Amniotic stem cell (primary cell): ENCODE data around the gene AMMECR1L.
"Not testable (repeated sequence)": the region's sequence is repeated elsewhere in the genome, so short reads cannot be mapped to it uniquely, and the experiment has no call there.

Experiments used
- DNase-seq: peaks from one replicate; lab custom pipeline; 2025; lab: John Stamatoyannopoulos, UW

The AMMECR1L gene

DNA sequence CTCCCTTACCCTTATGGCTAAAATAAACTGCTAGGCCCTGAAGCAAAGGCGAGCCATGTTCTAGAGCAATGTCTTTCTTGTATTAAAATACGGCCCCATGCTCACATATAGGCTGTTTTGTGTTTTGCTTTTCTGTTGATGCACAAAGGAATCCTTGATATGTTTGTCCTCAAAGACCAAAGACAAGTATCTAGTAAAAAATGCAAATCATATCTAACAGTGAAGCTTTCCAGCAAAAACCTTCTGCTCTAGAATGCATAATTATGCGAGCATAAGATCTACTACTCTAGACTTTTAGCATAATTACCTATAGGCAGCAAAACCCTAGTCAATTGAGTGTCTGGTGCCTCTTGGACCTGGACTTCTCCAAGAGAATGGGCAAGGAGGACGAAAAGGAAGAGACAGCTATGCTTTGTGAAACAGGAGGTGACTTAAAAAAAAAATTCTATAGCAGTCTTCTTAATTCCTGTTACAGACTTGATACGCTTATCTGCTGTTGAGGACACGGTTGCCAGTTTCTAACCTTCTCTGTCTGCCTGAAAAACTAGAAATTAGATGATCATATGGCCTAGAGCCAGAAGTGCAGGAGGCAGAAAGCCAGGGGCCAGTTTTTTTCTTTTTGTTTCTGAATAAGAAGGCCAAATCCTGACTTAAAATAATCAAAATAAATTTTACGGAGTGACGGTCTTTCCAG, 1.5 kb upstream of the AMMECR1L start:
- DNase-seq: no peak

DNA sequence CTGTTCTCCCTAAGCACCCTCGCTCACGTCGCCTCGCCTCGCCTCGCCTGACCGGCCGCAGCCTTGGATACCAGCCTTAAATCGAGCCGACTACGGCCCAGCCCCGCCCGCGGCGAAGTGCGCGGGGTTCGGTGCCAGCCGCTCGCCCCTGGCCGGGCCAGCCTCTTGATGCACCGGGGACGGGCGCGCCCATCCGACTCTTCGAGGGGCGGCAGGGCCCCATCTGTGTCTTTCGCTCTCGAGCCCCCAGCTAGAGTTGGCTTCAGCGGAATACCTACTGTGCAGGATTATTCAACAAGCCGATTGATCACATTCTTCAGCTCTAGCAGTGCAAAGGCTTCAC, 808 bp upstream of the AMMECR1L start:
- not testable (repeated sequence) for DNase-seq

DNA sequence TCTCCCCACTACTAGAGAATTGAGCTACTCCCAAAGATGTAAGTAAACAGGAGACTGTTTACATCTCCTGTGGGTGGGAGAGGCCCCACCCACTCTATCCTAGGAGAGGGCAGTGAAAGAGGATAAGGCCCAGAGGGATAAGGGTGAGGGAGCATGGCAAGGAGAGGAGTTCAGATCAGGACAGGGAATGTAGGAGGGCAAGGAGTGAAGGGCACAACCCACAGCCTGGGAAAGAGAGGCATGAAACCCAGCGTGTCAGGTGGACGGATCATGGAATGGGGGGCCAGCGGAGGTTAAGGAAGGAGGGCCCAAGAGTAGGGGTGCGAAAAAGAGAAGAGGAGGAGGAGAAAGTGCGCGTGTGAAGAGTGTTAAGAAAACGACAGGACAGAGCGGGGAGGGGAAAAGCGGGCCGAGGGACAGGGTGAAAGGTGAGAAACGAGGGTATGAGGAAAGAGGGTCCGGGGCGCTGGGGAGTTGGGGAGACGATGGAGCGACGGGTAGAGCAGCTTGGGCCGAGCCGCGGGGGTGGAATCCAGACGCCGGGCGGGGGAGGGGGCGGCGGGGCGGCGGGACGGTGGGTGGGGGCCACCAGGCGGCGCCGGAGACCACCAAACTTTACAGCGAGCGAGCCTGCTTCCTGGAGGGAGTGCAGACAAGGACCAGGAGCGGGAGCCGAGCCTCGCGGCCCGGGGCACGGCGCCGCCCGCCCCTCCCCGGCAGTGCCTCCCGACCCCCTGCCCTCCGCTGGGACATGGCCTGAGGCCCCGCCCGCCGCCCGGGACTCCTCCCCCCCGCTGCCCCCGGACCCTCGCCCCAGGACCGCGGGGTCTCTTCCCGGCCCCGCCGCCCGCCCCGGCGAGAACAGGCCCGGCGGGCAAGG, 655 bp downstream of the AMMECR1L start:
- DNase-seq: not testable (repeated sequence)

DNA sequence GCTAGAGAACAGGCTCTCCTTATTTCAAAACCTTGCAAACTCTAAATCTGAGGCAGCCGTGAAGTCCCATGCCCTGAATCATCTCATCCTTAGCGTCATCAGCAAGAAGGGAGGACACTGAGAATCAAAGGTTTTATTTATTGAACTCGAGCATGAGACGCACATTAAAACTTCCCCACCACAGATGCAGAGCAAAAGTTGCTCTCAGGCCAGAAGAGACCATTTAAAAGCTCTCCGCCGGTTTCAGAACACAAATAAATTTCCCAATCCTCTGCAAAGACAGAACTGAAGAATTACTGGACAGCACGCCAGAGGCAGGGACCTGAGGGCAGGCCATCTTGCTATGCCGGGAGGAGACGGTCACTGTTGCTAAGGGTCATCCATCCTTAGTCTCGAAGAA, 1.3 kb downstream of the AMMECR1L start:
- DNase-seq: no peak

DNA sequence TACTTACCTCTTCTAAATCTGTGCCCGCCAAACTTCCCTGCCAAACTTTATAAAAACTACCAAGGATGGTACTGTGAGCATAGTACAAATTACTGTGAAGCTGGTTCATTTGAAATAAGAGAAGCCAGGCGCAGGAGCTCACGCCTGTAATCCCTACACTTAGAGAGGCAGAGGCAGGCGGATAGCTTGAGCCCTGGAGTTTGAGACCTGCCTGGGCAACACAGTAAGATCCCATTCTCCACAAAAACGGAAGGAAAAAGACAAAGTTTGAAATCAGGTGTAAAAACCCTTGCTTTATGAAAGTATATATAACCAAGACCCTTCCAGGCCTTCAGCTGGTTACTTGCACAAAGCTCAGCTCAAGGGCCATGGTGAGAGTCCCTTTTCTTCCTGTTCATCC, 5.9 kb downstream of the AMMECR1L start:
- DNase-seq: no peak

DNA sequence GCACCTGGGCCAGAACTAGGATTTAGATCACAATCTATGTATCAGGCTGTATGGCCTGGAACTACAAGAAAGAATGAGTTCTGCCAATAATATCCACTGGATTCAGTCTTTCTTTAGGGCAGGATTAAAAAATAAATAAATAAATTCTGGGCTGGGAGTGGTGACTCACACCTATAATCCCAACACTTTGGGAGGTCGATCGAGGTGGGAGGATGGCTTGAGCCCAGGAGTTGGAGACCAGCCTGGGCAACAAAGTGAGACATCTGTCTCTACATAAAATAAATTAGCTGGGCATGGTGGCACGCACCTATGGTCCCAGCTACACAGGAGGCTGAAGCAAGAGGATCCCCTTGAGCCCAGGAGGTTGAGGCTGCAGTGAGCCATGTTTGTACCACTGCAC, 8.1 kb downstream of the AMMECR1L start:
- no peak for DNase-seq

DNA sequence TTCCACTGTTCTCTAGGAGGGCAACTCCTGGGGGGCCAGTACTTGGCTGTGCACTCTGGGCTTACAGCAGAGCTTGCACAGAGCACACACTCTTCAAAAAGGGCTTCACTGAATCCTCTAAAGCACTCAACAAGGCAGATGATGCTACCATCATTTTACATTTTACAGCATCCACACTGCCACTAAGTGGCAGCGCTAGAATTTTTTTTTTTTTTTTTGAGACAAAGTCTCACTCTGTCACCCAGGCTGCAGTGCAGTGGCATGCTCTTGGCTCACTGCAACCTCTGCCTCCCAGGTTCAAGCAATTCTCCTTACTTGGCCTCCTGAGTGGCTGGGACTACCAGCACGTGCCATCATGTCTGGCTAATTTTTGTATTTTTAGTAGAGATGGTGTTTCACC, 8.6 kb downstream of the AMMECR1L start:
- no peak for DNase-seq

DNA sequence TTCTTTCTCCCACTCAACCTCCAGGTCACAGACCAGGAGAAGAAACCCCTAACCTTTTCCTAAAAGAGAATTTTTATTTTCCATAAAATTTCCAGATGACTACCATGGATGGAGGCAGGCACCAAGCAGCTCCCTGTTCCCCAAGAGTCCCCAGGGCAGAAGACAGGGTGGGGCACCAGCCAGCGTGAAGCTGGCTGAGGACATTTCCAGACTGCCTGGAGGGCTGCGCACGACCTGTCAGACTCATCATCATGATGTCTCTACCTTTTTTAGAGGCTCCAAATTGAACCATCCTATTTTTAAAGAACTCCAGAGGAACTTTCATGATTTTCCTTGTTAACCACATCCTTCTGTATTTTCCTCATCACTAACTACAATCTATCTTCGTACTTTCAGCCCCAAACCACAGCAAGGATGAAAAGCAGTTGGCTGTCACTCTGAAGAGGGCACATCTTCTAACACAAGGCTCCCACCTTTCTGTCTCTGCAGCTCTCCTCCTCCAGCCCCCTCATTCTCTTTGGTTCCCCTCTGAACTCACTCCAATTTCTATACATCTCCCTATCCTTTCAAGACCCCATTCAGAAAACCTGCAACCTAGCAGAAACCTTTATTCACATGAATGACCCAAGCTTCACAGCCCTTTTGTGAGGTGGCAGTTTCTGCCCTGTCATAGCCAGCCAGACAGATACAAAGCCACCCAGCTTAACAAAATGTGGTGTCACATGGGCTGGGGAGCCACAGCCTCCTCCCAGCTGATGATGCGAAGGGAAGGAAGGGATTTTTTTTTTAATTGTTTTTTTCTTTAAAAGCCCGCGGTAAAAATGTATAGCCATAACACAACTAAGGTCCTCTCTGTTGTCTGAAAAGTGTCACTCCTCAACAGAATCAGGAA, 11.1 kb downstream of the AMMECR1L start:
- DNase-seq: no peak

DNA sequence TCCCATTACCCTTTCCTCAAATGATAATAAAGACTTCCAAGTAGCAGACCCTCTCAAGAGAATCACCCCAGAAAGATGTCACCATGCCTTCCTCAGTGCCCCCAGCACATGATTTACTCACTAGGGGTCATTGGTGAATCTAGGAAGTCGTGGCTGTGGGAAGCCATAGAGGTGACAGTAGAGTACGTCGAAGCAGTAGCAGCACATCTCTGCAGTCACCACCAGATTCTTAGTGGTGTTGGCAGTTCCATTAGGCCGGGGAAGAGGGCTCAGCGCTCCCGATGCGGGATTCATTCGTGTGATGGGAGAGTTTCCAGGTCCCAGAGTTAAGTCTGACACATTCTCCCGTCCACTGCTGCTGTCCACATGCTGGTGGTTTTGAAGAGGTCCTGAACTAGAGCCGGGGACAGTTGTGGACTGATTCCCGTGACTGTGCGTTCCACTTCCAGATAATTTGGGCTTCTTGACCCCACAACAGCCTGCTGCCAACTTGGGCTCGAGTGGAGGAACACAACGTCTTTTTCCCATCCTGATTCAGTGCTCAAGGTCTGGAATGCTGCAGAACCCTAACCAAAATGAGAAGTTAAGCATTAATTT, 12.0 kb downstream of the AMMECR1L start:
- DNase-seq: no peak

DNA sequence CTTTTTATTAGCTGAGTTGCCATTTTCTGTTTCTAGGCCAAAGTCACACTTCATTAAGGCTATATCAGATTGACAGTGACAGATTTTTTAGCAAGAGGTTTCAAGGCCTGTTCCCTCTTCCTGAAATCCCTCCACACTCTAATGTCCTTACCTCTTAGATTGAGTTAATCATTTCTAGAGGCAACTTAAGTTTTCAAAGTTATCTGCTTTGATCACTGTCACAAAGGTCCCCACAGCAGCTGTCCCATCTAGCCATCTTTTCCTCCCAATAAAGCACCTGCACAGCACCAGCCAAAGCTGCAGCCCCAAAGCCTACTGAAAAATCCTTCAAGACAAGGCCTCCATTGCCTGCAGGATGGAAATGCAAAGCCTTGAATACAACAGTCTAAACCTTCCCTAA, 13.4 kb downstream of the AMMECR1L start:
- no peak for DNase-seq

DNA sequence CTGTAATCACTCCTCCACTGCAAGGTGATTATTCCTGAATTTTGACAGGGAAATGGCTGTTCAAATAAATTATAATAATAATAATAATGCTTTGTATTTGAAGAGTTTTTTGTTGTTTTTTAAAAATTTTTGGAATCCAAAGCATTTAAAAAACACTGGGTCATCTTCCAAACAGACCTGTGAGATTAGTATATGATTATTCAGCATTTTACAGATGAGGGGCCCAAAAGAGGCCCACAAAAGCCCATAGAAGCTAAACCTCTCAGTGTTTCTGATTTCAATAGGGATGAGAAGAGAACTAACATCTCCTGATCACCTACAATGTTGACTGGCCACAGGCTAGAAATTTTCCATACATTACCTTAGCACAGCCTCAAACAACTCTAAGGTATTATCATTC, 19.8 kb downstream of the AMMECR1L start:
- no peak for DNase-seq

DNA sequence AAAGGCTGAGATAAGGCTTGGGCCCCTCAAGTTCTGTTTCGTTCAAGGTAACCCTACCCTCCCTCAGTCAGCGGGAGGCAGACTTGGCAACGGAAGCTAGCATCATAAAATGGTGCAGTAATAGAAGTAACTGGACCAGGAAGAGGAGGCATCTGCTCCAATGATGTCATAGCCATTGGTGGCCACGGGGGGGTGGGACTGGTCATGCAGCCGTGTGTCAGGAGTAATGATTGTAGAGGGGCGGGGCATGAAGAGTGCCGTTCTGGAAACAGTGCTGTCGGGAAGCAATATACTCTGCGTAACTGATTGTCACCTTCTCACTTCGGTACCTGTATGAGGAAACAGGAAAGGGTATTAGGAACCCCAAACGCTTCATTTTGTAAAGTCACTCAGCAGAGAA, 20.9 kb downstream of the AMMECR1L start:
- no peak for DNase-seq

DNA sequence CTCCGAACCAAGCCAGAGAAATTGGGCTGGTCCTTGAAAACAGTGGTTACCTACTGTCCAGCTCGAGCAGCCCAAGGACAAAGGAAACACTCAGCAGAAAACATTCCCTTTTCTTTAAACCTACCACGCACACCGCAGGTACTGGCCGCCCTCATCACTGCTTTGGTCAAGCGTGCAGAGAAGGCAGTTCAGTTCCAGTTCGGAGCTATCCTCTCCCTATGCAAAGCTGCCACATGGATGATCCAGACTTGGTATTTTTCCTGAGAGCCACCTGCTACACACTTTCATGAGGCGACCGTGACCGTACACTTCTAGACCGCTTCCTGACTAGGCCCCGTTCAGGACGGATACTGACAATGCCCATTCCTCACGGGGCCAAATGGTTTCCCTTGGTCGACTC, 23.5 kb downstream of the AMMECR1L start:
- no peak for DNase-seq

DNA sequence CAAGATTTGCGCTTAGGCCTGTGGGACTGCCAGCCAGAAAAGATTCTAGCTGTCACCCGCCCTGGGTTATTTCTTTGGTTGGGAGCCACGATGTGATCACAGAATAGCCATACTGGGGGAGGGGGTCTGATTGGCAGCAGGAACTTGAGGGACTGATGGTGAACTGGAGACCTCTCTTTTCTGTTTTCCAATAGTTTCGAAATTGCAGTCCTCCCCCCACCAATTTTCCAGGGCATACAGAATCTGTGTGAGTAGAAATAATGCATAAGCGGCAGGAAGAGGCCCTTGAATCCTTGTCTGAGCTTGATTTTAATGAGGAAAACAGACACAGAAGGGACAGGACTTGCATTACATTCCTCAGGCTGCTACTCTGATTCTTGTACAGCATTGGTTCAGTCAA, 25.6 kb downstream of the AMMECR1L start:
- no peak for DNase-seq

DNA sequence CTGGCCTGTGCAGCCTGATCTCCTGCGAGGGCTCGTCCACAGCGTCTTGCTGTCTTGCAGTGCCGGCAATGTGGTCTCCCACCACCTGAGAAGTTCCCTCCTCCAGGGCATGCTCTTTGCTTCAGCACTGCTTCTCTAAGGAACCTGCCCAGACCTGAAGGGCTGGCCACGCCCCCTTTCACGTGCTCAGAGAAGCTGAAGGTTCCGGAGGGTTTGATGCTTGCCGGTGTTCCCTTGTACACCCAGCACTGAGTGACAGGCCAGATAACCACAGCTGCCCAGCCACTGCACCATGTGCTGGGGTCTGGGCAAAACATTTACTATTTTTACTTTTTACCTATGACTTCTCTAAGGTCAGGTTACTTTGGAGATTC, 26.1 kb downstream of the AMMECR1L start:
- no peak for DNase-seq

DNA sequence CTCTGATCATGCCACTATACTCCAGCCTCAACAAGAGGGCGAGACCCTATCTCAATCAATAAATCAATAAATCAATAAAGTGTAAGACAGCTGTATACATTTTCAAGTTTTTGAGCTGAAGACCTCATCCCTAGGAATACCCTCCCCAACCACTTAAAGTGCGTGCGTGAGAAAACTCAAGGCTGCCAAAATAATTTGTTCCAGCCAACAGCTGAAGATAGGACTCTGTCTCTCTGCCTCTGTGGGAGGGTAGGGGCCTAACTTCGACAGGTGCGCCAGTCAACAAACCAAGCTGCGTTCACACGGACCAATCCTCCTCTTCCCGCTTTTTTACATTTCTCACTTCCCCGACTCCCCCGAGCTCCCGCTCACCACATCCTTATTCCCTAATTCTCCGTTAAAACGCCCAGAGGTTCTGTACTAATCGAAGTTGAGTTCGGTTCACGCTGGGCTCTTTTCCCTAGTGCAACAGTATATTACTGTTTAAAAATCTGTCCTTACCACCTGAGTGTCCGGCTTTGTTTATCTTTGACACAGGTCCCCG, 28.4 kb downstream of the AMMECR1L start:
- DNase-seq: no peak

DNA sequence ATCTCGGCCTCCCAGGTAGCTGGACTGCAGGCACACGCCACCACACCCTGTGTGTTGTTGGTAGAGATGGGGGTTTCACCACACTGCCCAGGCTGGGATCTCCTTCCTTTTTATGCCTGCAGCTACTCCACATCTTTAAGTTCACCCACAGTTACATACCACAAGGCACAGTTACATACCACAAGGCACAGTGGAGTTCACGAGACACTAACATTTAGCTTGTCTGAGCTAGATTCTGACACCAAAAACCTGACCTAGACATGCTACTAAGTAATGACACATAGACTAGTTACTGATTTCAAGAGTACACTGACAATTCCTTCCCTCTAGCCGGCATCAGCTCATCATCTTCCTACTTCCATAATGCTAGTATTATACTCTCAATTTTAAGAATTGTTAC, 32.1 kb downstream of the AMMECR1L start:
- DNase-seq: no peak

DNA sequence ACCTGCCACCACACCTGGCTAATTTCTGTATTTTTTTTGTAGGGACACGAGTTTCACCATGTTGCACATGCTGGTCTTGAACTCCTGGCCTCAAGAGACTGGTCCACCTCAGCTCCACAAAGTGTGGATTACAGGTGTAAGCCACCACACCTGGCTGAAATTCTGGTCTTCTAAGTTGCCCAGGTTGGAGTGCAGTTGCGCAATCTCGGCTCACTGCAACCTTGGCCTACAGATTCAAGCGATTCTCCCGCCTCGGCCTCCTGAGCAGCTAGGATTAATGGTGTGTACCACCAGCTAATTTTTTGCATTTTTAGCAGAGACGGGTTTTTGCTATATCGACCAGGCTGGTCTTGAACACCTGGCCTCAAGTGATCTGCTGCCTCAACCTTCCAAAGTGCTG, 33.4 kb downstream of the AMMECR1L start:
- DNase-seq: no peak

DNA sequence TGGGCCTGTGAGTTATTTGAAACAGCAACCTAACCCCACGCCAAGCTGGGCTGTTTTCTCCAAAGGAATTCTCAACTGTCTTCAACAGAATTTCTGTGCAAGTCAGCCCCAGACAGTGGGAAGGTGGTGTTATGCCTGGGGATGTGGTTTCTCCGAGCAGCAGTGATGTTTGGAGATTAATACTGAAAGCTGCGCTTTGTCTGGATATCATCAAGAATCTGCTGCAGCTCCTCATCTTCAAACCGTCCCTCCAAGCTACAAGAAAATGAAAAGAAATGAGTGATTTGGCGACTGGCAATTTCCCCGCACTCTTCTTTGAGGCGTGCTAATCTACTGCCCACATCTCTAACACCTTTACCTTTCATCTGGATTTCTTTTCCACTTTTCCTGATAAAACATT, 37.8 kb downstream of the AMMECR1L start:
- DNase-seq: no peak

DNA sequence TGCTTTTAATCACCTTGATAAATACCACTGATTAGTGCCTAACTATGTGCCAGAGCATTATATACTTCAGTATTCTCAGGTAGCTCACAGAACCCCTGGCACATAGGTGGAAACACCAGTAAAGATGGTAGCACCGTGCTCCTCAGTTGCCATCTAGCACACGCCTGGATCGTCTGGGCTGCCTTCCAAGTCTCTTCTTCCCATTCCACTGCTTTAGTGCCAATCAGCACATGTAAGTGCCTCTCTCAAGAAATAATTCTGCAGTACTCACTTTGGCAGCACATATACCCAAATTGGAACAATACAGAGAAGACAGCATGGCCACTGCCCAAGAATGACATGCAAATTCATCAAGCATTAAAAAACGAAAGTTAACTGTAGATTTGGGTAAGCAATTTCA, 40.8 kb downstream of the AMMECR1L start:
- DNase-seq: no peak

DNA sequence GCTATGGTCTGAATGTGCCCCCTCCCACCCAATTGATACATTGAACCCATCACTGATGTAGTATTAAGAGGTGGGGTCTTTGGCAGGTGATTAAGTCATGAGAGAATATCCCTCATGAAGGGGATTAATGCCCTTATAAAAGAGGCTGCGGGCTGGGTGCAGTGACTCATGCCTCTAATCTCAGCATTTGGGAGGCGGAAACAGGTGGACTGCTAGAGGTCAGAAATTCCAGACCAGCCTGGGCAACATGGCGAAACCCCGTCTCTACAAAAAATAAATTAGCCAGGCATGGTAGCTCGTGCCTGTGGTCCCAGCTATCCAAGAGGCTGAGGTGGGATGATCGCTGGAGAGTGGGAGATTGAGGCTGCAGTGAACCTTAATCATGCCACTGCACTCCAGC, 42.1 kb downstream of the AMMECR1L start:
- DNase-seq: no peak
